NCI-H2196 (cell line): ENCODE results near the gene AP2A2.

Experiments
- DNase-seq: peaks from one replicate; lab custom pipeline; 2025; ENCODE audit not compliant: unreplicated experiment; lab: John Stamatoyannopoulos, UW

AP2A2 gene

GRCh38 chr11:924406-925157, 1.1 kb upstream of the AP2A2 start:
- no peak for DNase-seq

DNA sequence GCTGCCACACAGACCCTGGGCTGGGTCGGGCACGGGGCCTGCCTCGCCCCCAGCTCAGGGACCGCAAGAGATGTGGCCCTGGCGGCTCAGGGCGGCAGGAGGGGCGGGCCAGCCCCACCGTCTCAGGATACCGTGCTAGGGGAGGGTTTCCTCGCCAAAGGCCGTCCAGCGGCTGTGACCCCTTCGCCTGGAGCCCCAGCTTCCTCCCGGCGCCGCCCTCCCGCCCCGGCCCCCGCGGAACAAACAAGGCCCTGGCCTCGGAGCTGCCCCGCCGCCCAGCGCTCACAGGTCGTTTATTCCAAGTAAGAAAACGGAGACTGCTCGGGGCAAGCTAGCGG, 543 bp upstream of the AP2A2 start:
- DNase-seq: no peak

- DNase-seq: no peak
Measured at GRCh38 chr11:926341-926916, 759 bp downstream of the AP2A2 start.

GRCh38 chr11:927871-928270, 2.2 kb downstream of the AP2A2 start:
- no peak for DNase-seq

GRCh38 chr11:928786-929185, 3.1 kb downstream of the AP2A2 start:
- DNase-seq: no peak

GRCh38 chr11:929405-929804, 3.7 kb downstream of the AP2A2 start:
- DNase-seq: no peak

DNA sequence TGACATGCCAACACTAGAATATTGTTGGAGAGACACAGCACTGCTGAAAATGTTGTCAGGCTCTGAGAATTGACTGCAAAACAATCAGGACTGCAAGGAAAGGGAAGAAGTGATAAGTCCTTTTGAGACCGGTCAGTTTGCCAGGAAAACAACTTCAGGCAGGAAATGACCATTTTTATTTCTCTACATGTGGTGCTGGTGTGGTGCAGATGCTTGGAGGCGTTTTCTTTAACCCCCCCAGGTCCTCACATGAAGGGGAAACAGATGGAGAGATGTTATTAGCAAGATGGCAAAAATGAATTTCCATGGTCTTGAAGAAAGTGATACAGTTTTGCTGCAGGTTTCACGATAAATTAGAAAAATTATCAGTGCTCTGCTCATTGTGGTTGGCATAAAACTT, 5.7 kb downstream of the AP2A2 start:
- no peak for DNase-seq

DNA sequence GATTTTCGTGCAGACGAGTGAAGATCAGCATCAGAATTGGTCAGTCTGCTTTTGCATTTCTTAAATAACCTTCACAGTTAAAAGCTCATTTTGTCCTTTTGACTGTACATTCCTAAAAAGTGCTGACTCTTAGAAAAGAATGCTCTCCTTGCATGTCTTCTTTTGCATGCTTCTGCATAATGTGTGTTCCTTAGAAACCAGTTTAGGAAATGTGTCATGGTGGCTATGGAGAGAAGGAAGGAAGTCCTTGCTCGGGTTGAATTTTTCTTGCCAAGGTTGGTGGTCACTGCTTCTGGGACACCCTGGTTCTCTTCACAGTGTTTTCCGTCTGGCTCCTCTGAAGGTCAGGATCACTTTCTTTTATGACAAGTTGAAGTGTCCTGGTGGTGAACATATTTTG, 6.8 kb downstream of the AP2A2 start:
- no peak for DNase-seq

- DNase-seq: no peak
Measured at GRCh38 chr11:933142-933851, 7.6 kb downstream of the AP2A2 start.

- no peak for DNase-seq
Measured at GRCh38 chr11:933936-934335, 8.3 kb downstream of the AP2A2 start.

GRCh38 chr11:934527-934926, 8.9 kb downstream of the AP2A2 start:
- DNase-seq: no peak

GRCh38 chr11:936199-936598, 10.5 kb downstream of the AP2A2 start:
- no peak for DNase-seq

- DNase-seq: no peak
Measured at GRCh38 chr11:937841-938261, 12.2 kb downstream of the AP2A2 start.

DNA sequence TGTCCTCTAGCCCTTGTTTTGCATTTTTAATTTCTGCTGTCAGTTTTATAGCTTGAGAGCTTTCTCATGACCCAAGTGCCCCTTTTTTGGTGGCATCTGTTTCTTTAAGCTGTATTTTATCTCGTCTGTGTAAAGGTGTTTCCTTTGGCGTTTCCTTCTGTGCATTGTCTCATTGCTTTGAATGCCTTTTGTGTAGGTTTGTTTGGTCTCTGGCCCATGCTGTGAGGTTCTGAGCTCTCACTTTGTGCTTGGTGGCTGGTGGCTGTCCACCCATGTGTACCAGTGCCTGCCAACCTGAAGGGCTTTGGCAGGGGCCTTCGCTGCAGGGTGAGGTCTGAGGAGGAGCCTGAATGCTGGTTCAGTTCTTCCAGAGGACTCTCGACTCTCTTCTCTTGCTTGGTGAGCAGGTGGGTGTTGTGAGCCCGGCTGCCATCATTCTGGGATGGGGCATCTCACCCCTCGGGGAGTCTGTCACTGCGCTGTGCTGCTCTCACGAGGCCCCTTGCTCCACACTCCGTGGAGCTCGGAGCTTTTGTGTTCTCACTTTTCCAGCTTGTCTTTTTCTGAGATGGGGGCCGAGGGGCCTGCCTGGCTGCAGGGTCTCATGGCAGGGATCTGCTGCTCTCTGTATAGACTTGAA, 14.9 kb downstream of the AP2A2 start:
- no peak for DNase-seq

GRCh38 chr11:942823-943222, 17.2 kb downstream of the AP2A2 start:
- no peak for DNase-seq

DNA sequence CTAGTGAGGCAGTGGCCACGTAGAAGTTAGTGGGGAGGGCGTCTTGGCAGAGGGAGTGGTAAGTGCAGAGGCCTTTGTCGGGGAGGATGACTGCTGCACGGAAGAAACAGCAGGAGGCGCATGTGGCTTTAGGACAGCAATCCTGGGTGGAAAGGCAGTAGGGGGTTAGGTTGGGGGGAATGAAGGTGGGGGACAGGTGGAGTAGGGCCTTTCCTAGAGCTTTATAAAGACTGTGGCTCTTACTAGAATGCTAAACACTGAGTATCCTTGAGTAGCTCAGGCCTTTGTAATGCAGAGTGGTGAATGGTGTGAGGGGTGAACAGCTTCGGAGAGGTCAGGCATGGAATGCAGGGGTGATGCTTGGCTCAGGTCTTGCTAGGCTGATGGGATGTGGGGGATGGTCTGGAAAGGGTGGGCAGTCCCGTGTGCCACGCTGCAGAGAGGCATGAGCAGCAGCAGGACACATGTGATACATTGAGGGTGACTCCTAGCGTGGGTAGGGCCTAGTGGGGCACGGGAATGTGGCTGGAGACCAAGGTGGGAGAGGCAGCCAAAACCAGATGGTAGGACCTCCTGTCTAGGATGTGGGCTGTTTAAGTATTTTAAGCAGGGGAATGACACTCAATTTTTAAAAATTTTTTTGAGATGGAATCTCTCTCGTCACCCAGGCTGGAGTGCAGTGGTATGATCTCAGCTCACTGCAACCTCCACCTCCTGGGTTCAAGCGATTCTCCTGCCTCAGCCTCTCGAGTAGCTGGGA, 19.2 kb downstream of the AP2A2 start:
- DNase-seq: no peak

GRCh38 chr11:945986-946385, 20.3 kb downstream of the AP2A2 start:
- DNase-seq: peak; percentile 13

GRCh38 chr11:947744-948143, 22.1 kb downstream of the AP2A2 start:
- no peak for DNase-seq

DNA sequence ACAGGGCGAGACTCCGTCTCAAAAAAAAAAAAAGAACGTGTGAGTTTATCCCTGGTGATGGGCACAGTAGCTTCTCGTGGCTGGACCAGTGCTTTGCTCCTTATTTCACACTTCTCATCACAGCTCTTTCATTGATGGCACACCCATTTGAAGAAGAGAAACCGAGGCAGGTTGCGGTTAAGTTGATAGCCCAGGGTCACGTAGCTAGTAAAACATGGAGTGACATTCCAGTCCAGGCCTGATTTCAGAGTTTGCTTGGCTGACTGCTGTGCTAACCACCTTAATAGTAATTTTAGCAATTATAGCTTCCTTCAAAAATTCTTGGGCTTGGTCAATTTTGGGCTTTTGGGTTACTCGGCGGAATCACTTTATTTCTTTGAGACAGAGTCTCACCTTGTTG, 25.8 kb downstream of the AP2A2 start:
- no peak for DNase-seq

- no peak for DNase-seq
Measured at GRCh38 chr11:952406-953385, 27.0 kb downstream of the AP2A2 start.
